A204.1 (cell line): ENCODE measurements around the gene PPP4R2.
"Not testable (repeated sequence)": the region's sequence is repeated elsewhere in the genome, so short reads cannot be mapped to it uniquely, and the experiment has no call there.

Experiments used
- FAIRE-seq: peaks from 2 replicates; lab custom pipeline; 2012; peaks lifted over from hg19 to GRCh38; lab: Jason Lieb, UNC

PPP4R2 gene

DNA sequence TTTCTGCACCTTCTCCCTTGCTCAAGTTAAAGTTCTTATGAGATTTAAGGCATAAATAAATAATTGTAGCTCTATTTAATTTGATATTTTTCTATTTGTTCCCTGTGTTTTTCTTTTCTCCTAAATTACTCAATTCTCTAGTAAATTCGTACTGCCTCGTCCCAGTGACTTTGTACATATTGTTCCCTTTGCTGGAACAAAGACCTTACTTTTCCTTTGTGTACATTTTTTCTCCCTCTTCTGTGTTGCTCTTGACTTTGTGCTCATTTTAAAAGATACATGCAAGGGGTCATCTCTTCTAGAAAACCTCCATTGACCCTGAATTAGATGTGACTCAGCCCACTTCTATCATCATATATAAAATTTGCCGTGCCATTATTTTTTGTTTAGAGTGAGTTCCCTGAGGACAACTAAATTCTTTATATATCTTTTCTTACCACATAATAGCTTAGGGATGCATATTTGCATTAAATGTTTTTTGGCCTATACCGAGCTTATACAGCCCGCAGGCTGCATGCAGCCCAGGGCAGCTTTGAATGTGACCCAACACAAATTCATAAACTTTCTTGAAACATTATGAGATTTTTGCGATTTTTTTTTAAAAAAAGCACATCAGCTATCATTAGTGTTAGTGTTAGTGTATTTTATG is 29.6 kb downstream of the PPP4R2 start:
- no peak for FAIRE-seq

DNA sequence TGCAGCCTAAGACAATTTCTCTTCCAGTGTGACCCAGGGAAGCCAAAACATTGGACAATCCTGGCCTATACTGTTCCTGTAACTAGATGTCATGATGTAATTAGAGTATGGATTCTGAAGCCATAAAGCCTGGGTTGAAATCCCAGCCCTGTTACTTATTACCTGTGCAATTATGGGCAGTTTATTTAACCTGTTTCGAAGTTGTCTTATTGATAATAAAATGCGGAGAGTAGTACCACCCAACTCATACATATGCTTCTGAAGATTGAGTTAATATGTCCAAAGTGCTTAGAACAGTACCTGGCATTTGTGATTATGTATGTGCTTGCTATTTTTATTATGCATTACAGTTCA is 30.1 kb downstream of the PPP4R2 start:
- FAIRE-seq = no peak

DNA sequence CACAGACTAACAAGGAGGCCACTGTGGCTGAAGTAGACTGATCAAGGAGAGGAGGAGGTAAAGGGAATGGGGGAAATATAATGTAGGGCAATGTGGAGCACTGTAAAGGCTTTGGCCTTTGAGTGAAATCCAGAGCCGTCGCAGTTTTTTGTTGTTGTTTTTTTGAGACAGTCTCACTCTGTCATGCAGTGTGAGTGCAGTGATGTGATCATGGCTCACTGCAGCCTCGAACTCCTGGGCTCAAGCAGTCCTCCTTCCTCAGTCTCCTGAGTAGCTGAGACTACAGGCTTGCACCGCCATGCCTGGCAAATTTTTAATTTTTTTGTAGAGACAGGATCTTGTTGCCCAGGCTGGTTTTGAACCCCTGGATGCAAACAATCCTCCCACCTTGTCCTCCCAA is 32.2 kb downstream of the PPP4R2 start:
- no peak for FAIRE-seq

DNA sequence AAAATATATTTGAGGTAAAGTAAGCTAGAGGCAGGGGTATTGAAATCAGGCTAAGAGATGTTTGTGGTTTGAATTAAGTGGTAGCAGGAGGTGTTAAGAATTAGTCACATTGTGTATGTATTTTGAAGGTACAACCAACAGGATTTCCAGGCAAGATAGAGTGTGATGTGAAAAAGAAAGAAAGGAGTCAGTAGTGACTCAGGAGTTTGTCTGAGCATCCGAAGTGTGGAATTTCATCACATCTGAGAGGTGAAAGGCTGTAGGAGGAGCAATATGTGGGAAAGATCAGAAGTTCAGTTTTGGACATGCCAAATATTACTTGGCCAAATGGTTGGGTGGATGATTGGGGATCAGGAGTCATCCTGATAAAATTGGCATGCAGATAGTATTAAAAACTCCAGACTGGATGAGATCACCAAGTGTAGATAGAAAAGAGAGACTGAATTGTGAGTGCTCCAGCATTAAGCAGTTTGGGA is 32.7 kb downstream of the PPP4R2 start:
- no peak for FAIRE-seq

DNA sequence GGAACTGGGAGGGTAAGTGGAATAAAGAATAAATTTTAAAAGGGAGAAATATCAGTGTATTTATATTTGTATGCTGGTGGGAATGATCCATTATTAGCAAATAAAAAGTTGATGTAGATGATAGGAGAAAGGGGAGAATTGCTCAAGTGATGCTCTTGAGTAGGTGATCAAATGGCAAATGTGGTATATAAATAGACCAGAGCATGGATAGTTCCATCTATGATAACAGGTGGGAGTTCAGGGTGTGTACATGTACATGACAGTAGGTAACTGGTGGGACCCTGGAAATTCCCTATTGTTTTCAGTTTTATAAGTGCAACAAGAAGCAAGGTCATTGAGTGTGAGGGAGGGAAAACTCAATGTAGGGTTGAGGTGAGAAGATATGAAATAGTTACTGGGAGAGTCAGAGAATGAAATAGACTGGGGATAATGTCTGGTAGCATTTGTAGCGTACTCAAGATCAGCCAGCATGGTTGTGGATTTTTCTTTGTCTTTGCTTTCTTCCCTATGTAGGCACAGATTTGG is 33.5 kb downstream of the PPP4R2 start:
- no peak for FAIRE-seq

DNA sequence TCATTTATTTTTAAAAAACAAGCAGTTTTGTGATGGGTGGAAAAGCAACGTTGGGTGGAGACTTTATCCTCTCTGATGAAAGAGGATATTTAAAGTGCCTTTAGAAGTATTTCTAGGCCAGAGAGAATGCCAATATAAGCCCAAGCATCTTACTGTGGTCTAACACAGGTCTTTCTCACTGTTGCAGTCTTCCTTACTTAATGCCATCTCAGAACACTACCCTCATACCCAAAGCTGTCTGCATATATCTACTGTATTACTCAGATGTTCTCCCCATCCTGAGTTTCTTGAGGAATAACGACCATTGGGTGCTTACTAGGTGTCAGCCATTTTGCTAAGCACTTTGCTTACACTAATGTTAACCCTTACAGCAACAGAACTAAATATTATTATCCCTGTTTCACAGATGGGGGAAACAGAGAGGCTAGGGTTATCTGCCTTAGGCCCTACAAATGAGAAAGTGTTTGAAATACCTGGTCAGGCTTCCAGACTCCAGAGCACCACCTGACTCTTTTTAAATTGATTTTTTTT is 35.0 kb downstream of the PPP4R2 start:
- FAIRE-seq = no peak

DNA sequence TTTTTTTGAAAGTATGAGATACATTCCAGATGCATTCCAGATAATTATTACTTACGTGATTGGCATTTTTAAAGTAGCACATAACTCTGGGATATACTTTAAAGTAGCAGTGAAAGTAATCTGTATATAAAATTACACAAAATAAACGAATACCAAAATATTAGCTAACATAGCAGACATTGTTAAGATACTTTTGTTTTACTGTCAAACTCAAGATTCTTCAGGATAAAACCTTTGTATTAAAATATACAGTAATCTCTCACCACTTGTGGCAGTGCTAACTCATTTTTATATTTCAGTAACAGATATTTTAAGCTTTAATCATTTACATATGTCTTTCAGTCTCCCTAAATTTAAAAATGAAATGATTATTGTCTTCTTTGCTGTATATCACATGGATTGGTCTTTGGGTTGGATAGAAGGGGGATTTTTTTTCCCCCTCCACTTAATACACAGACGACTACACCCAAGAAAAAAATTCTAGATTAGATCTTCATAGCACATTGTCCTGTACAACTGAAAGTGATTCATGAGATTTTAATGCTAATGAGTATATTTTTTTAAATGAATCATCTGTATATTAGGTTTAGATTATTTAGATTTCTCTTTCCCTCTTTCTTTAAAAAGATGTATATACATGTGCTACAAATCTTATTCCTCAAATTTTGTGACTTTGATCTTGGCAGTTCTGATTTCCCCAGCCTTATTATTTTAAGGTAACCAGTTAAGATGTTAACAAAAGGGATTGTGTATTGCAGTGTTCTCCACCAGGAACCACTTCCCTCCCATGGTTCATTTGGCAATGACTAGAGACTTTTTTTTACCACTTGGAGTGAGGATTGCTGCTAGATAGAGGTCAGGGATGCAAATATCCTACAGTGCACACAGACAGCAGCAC is 40.3 kb downstream of the PPP4R2 start:
- FAIRE-seq = peak; percentile 29

DNA sequence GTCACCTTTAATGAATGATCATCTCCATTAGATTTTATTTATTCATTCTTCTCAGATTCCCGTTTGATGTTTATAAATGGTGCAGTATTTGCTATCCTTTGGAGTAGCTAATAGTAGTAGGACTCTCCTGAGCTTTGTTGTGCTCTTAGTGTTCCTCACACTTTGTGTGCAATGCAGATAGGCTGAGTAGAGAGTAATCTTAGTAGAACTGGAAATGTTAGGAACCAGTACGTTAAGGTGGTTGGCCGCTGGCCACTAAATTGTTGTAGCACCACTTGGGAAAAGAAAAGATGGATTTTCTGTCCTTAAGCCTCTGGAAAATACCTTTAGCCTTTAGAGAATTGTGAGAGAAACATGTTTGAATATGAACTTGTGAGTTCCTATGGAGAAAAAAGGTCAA is 44.9 kb downstream of the PPP4R2 start:
- no peak for FAIRE-seq

DNA sequence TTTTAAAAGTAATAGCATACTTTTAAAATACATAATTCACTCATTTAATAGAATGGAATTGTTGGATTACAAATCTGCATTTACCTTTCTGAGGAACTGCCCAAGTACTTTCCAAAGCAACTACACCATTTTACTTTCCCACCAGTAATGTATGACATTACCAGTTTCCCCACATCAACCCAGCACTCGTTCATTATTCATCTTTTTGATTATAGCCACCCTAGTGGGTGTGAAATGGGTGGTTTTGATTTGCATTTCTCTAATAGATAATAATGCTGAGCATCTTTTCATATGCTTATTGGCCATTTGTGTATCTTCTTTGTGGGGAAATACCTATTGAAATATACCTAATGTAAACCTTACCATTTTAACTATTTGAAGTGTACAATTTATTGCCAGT is 46.8 kb downstream of the PPP4R2 start:
- FAIRE-seq = no peak

DNA sequence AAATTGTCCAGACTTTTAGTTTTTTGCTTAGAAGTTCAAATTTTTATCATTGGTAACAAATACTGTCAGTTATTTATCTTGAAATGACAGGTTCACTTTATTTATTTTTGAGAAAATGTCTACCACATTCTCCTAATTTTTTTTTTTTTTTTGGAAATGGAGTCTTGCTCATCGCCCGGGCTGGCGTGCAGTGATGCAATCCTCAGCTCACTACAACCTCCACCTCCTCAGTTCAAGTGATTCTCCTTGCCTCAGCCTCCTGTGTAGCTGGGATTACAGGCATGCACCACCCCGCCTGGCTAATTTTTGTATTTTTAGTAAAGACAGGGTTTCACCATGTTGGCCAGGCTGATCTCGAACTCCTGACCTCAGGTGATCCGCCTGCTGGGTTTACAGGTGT is 48.8 kb downstream of the PPP4R2 start:
- FAIRE-seq = no peak

DNA sequence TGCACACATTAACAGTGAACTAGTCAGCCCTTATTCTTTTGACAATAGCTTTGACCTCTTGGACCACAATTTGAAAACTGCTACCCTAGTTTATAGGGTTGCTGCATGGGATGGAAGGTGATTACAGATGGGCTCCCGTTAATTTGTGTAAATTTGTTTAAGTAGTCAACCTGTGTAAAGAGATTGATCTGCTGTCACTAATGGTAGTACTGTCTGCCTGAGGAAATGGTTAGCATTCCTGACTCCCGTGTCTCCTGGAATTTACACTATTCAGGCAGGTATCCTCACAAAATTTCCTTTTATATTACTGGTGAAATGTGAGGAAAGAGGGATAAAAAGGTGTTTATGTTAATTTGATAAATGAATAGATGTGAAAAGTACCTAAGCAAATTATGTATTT is 49.6 kb downstream of the PPP4R2 start:
- no peak for FAIRE-seq

DNA sequence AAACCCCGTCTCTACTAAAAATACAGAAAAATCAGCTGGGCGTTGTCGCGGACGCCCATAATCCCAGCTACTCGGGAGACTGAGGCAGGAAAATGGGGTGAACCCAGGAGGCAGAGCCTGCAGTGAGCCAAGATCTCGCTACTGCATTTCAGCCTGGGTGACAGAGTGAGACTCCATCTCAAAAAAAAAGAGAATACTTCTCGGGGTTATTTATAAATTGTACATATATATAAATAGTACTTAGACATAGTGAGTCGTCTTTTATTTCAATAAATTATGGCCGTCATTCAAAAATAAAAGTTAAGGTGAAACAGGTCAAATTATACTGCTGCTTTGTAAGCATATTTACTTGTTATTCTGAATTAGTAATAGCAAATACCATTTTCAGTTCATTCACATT is 52.7 kb downstream of the PPP4R2 start:
- FAIRE-seq = no peak

DNA sequence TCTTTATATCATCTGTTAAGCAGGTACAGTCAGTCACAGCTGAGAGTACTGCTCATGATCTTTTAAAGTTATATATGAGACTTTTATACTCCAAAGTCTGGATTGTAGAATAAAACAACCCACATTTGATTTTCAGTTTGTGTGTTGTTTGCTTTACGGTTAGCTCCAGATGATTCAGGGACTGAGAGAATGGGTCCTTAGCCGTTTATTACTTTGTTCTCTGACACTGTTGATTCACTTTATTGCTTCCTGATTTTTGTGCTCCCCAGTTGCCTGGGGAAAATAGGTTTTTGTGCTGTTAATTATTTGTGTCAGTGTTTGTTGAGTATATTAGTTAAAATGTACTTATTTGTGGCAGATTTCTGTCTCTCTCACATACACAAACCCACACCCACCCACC is 56.2 kb downstream of the PPP4R2 start:
- FAIRE-seq = no peak

DNA sequence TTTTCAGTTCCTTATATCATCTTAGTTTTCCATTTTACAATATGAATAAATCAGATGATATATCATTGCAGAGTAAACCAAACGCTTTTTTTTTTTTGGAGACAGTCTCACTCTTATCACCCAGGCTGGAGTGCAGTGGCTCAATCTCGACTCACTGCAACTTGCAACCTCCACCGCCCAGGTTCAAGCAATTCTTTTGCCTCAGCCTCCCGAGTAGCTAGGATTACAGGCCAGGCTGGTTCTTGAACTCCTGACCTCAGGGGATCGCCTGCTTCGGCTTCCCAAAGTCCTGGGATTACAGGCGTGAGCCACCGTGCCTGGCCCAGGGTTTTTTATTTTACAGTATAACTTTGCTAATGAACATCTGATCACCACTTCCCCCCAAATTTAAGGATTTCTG is 59.0 kb downstream of the PPP4R2 start:
- FAIRE-seq = no peak

DNA sequence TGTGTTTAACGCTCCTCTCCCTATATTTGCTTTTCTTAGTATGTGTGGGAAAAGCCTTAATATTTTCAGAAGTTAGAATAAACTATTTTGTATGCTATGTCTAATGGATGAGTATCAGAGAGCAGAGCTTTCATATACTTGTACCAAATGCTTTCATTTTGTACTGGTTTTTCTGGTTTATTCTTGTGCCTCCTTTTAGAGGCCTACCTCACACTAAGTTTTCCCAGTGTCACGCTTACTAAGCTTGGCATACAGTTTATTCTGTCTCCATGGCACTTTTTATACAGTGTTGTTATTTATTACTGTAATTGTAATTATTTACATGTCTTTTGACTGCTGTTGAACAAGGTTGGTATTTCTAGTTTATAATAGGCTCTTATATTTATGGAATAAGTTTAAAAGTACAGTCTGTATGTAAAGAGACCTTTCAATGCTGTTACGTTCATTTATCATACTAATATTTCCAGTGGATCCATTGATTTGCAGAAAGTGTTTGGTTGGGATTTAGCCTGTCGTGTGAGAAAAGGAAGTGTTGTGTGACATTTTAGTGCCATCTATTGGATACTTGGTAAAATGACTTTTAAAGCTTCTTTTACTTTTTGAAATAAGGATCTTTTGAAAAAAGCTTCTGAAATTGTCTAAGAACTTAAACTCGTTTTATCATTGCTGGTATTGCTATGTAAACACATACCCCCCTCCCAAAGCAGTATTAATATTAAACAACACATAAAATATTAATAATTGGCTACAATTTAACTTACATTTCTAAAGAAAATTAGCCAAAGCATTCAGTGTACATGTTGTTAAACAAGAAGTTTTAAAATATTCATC is 59.6 kb downstream of the PPP4R2 start:
- peak; percentile 97 for FAIRE-seq

DNA sequence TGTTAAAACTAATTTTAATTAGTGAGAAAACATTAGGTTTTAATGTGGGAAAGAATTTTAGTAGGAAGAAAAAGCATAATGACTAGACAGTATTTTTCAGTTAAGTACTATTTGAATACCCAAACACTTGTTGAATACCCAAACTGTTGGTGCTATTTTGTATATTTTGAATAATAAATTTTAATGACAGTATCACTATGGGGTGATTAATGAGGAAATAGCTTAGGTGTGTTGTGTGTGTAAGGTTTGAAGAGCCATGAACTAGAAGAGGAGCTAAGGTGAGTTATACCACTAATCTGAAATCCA is 60.2 kb downstream of the PPP4R2 start:
- FAIRE-seq = no peak

DNA sequence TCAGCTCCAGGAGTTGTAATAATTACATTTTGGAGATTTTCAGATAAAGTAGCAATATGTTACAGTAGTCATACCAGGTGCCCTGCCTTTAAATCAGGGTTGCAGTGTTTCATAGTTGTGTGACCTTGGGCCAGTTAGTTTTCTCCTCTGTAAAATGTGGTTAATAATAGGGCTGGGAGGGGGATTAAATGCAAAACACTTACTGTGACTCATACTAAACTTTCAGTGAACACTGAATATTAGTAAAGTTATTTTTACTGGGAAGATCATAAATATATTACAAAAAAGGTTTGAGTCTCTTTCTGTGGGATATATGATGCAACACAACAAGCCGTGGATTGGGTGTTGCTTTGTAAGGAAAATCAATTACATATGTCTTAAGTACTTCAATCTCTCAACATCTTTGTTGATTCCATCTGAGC is 63.7 kb downstream of the PPP4R2 start:
- no peak for FAIRE-seq

DNA sequence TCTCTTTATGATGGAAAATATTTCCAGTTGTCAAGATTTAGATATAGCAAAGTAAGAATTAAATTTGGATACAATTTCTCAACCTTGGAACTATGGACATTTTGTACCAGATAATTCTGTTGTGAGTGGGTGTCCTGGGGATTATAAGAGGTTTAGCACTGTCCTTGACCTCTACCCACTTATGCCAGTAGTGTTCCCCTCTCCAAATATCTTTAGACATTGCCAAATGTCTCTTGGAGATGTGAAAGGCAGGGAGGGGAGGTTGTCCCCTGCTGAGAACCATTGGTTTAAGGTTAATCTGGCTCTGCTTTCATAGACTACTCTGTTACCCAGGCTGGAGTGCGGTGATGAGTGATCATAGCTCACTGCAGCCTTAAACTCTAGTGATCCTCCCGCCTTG is 64.8 kb downstream of the PPP4R2 start, which contains the start of gene EBLN2:
Gene EBLN2, plus strand, starts transcription at position 244 of the 400 bp plus-strand sequence. CDS start 423 bp downstream, outside the sequence.
- no peak for FAIRE-seq

DNA sequence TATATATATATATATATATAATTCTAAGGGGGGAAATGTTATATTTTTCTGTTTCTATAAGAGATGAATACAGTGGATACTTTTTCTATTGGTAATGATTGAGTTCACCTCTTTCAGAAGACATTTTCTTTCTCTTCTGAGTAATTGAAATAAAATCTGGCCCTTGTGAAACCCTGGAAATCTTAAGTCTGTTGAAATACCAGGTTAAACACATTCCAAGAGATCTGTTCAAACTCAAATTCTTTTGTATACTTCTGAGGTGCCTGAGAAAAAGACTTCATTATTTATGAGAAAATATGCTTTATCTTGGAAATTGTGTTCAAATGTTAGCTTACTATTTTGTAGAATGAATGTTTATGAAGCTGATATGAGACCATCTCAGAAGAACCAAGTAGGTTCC is 69.6 kb downstream of the PPP4R2 start:
- FAIRE-seq = not testable (repeated sequence)

DNA sequence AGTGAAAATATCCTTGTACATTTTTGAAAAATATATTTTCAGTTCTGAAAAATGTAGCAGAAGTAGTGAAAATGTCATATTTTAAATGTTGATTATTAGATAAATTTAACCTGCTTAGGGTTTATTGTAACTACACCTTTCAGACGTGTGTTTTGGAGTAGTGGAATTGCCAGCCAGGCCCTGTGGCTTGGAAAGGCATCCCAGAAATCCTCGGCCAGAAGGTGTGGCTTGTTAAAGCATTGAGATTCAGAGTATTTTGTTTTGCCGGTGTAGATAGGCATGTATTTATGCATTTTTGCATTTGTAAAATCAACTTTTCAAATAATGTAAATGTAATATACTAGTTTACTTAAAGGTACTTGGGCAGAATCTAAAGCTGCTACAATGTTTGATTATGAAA is 71.8 kb downstream of the PPP4R2 start:
- no peak for FAIRE-seq

DNA sequence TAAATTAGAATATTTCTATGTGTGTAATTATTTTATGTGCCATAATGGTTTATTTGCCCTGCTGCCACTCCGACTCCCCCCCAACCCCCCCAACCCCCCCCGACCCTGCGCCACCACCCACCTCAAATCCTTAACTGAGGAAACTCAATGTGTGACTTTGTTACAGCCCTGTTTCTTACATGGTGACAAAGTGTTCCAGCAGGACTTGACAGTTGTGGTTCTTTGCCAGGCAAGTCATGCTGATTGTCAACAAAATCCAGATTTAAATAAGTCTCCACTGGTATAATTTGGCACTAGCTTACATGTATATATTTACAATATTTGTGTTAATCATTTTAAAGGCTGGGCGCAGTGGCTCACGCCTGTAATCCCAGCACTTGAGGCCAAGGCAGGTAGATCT is 72.6 kb downstream of the PPP4R2 start:
- FAIRE-seq = no peak

DNA sequence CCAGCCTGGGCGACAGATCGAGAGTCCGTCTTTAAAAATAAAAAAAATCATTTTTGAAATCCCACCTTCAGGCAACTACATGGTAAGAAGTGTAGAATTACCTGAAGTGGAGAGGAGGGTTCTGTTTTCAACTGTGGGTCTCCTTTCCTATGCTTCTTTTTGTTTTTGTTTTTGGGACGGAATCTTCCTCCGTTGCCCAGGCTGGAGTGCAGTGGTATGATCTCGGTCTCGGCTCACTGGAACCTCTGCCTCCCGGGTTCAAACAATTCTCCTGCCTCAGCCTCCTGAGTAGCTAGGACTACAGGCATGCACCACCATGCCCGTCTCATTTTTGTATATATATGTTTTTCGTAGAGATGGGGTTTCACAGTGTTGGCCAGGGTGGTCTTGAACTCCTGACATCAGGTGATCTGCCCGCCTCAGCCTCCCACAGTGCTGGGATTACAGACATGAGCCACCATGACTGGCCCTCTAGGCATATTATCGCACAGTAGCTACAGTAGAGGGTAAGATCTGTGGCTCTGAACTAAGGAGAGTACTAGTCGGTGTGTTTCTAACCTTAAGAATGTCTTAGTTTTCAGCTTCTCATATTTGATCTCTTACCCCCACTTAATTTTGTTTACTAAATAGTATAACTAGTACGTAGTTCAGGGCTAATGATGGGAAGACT is 73.3 kb downstream of the PPP4R2 start:
- FAIRE-seq = no peak
